HCT116 (cell line): ENCODE results near the gene CTXN3. TPM values are rescaled to one million over a fixed set of nuclear protein-coding genes. Genes with fewer than 3 reads are reported as not detected.

Source experiments
- ATAC-seq: fragments of 200-7000 bp; cut with Tn5 transposase; 2 replicates; pipeline ENCODE4 v1.9.1; 2020; ENCODE audit warnings: mild to moderate bottlenecking, moderate library complexity
- BruUV-seq: library from RNA; stranded (reverse); fragments of 400-500 nt; replicated peaks from 2 replicates; lab custom pipeline; 2021; lab: Mats Ljungman, UMichigan
- CTCF ChIA-PET: fragments of 300-600 bp; sonication (Branson Sonifier 250); formaldehyde crosslinking; loops from one replicate; lab custom pipeline; 2021; ENCODE audit warnings: antibody characterized with exemption; lab: Charles Lee
- POLR2A ChIA-PET: fragments of 300-600, 350-600 bp; sonication (Branson Sonifier 250); formaldehyde crosslinking; loops from one replicate; lab custom pipeline; 2021; ENCODE audit warnings: antibody characterized with exemption; lab: Charles Lee
- RAD21 ChIA-PET, 2 experiments: fragments of 300-600 bp; sonication (Branson Sonifier 250); formaldehyde crosslinking; loops; one replicate each; lab custom pipeline; 2023; ENCODE audit warnings: low total read pairs in 2 of 2; ENCODE audit not compliant: uncharacterized antibody in 2 of 2, unreplicated experiment in 2 of 2, low non-redundant PET in 1 of 2; lab: Charles Lee
- DNase-seq: peaks from one replicate; pipeline ENCODE4 v3.0.0-alpha.2; 2010; ENCODE audit warnings: low read depth, low spot score
- H2AFZ ChIP-seq: fragments of 200-600 bp; shearing (Covaris generic), sonication (generic); 2 replicates; pipeline ENCODE4 v1.6.1; 2017; ENCODE audit warnings: low read depth, mixed run types, mixed read lengths, antibody characterized with exemption, low read length; ENCODE audit not compliant: poor library complexity, severe bottlenecking
- H3K27ac ChIP-seq: 2 replicates; pipeline ENCODE4 v1.5.1; 2012; ENCODE audit warnings: low read depth, low read length
- H3K27me3 ChIP-seq: fragments of 200-600 bp; sonication (generic); 2 replicates; pipeline ENCODE4 v1.6.1; 2016; ENCODE audit warnings: mixed run types, low read length, mixed read lengths; ENCODE audit not compliant: insufficient read depth
- H3K36me3 ChIP-seq, 2 experiments: fragments of 200-500 bp in 1 of 2; fragments of 200-600 bp in 1 of 2; sonication (Bioruptor generic) in 1 of 2; sonication (generic) in 1 of 2; 2 replicates each; pipeline versions ENCODE4 v1.5.1 to v1.6.1; 2014 to 2016; ENCODE audit warnings: low read length in 2 of 2, inconsistent platforms in 1 of 2, mixed read lengths in 1 of 2, mixed run types in 1 of 2; ENCODE audit not compliant: insufficient read depth in 2 of 2, control insufficient read depth in 1 of 2
- H3K4me1 ChIP-seq, 2 experiments: fragments of 200-600 bp in 1 of 2; sonication (generic) in 1 of 2; 2 replicates each; pipeline versions ENCODE4 v1.5.1 to v1.6.1; 2012 to 2017; ENCODE audit warnings: low read length in 2 of 2, inconsistent platforms in 1 of 2, mild to moderate bottlenecking in 1 of 2, mixed read lengths in 1 of 2, mixed run types in 1 of 2, moderate library complexity in 1 of 2; ENCODE audit not compliant: insufficient read depth in 2 of 2, control insufficient read depth in 1 of 2
- H3K4me2 ChIP-seq: fragments of 200-600 bp; sonication (generic); 2 replicates; pipeline ENCODE4 v1.6.1; 2017; ENCODE audit warnings: mixed run types, low read length, mixed read lengths
- H3K4me3 ChIP-seq, 2 experiments: fragments of 200-600 bp in 1 of 2; sonication (generic) in 1 of 2; replicated peaks in 1 of 2; 2 replicates each; pipeline ENCODE4 v1.5.1; 2011 to 2016; ENCODE audit warnings: low read length in 2 of 2, control low read depth in 1 of 2, low read depth in 1 of 2, mild to moderate bottlenecking in 1 of 2, mixed read lengths in 1 of 2, mixed run types in 1 of 2
- H3K79me2 ChIP-seq: fragments of 200-600 bp; sonication (generic); 2 replicates; pipeline ENCODE4 v1.6.1; 2017; ENCODE audit warnings: mild to moderate bottlenecking, mixed run types, low read length, moderate library complexity, mixed read lengths; ENCODE audit not compliant: insufficient read depth
- H3K9ac ChIP-seq: fragments of 200-600 bp; sonication (generic); 2 replicates; pipeline ENCODE4 v1.6.1; 2016; ENCODE audit warnings: low read length, mixed read lengths
- H3K9me2 ChIP-seq: fragments of 200-600 bp; sonication (generic), shearing (Covaris generic); 2 replicates; pipeline ENCODE4 v1.6.1; 2017; ENCODE audit warnings: mixed run types, mild to moderate bottlenecking, moderate library complexity; ENCODE audit not compliant: insufficient read depth
- H3K9me3 ChIP-seq, 2 experiments: fragments of 200-500 bp in 1 of 2; fragments of 200-600 bp in 1 of 2; sonication (Bioruptor generic) in 1 of 2; sonication (generic) in 1 of 2; 2 replicates each; pipeline ENCODE4 v1.6.1; 2014 to 2017; ENCODE audit warnings: low read length in 2 of 2, mixed read lengths in 2 of 2, inconsistent platforms in 1 of 2, low read depth in 1 of 2, mild to moderate bottlenecking in 1 of 2, mixed run types in 1 of 2, moderate library complexity in 1 of 2; ENCODE audit not compliant: control insufficient read depth in 1 of 2, insufficient read depth in 1 of 2
- H4K20me1 ChIP-seq: fragments of 200-600 bp; sonication (generic), shearing (Covaris generic); 2 replicates; pipeline ENCODE4 v1.6.1; 2017; ENCODE audit warnings: mixed run types, mild to moderate bottlenecking, moderate library complexity; ENCODE audit not compliant: insufficient read depth
- ATF3 ChIP-seq: IDR thresholded peaks from 2 replicates; pipeline ENCODE4 v1.6.1; 2012
- CEBPB ChIP-seq: IDR thresholded peaks from 2 replicates; pipeline ENCODE4 v1.6.1; 2012; ENCODE audit warnings: low read depth
- EGR1 ChIP-seq: IDR thresholded peaks from 2 replicates; pipeline ENCODE4 v1.6.1; 2012; ENCODE audit warnings: low read depth
- EZH2 ChIP-seq: fragments of 200-600 bp; sonication (generic); IDR thresholded peaks from 2 replicates; pipeline ENCODE4 v1.6.1; 2017; ENCODE audit warnings: antibody characterized with exemption, mixed run types
- EZH2phosphoT487 ChIP-seq: fragments of 200-600 bp; IDR thresholded peaks from 2 replicates; pipeline ENCODE4 v1.6.1; 2018; ENCODE audit warnings: antibody characterized with exemption, borderline replicate concordance
- FOSL1 ChIP-seq: IDR thresholded peaks from 2 replicates; pipeline ENCODE4 v1.6.1; 2012; ENCODE audit warnings: low read depth
- JUND ChIP-seq: IDR thresholded peaks from 2 replicates; pipeline ENCODE4 v1.6.1; 2012
- RAD21 ChIP-seq: IDR thresholded peaks from 2 replicates; pipeline ENCODE4 v1.6.1; 2012; ENCODE audit warnings: low read depth, mild to moderate bottlenecking
- SIN3A ChIP-seq: IDR thresholded peaks from 2 replicates; pipeline ENCODE4 v1.6.1; 2012; ENCODE audit warnings: low read depth
- SP1 ChIP-seq: IDR thresholded peaks from 2 replicates; pipeline ENCODE4 v1.6.1; 2012; ENCODE audit warnings: low read depth
- TCF7L2 ChIP-seq: IDR thresholded peaks from 2 replicates; pipeline ENCODE4 v1.7.0; 2011; ENCODE audit warnings: borderline replicate concordance, inconsistent platforms; ENCODE audit not compliant: insufficient read depth, insufficient read length; ENCODE audit errors: extremely low read depth
- YY1 ChIP-seq: IDR thresholded peaks from 2 replicates; pipeline ENCODE4 v1.6.1; 2011; ENCODE audit warnings: low read length, low read depth, moderate library complexity, mild to moderate bottlenecking; ENCODE audit not compliant: insufficient replicate concordance; ENCODE audit errors: extremely low read depth
- ZFX ChIP-seq: fragments of 450-650 bp; IDR thresholded peaks from 2 replicates; pipeline ENCODE4 v1.6.1; 2017
- ZNF274 ChIP-seq: fragments of 200-500 bp; sonication (Bioruptor generic); IDR thresholded peaks from 2 replicates; pipeline ENCODE4 v1.6.1; 2014; ENCODE audit warnings: mild to moderate bottlenecking, low read depth, low read length, inconsistent platforms
- intact Hi-C: fragments of 100-400 bp; cut with micrococcal nuclease; formaldehyde crosslinking; loops from 2 replicates; pipeline ENCODE4 v1.10.0; 2022
- total RNA-seq: library from RNA; stranded (reverse); gene quantifications from one replicate; pipeline ENCODE4 v1.2.1, GENCODE V29; 2021; ENCODE audit not compliant: unreplicated experiment
- TF ChIP-seq, protein P1 (sequence below): IDR thresholded peaks from 2 replicates; pipeline ENCODE4 v1.6.1; 2012; ENCODE audit warnings: low read depth

Gene CTXN3
- total RNA-seq, 1 experiment from 2014 or later, result not detected

DNA sequence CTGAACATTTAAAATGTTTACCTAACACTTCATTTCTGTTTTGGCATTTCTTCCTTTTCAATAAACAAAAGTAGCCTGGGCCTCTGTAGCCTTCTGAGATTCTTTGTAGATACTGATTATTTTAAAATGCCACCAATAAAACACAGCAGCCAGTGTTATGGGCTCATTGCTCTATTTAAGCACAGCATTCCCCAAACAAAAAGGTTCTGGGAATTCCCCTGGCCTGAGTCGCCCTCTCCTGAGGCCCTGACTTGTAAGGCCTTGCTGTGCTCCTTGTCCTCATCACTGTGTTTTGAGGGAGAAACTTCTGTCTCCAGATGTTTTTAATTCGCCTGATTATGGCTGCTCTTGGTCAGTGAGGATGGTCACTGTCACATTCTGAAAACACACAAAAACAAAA is 33.0 kb upstream of the CTXN3 start:
- Histone ChIP-seq H3K27me3 (no peaks in the 10 kb centered on the region), H2AFZ (no peak overlapping the region), H3K4me3 (no peak overlapping the region), H3K79me2 (no peaks in the 10 kb centered on the region), H4K20me1 (no peaks in the 10 kb centered on the region), H3K9ac (no peak overlapping the region), H3K36me3 (no peaks in the 10 kb centered on the region), H3K27ac (no peak overlapping the region), H3K9me2 (no peaks in the 10 kb centered on the region), H3K9me3 (no peaks in the 10 kb centered on the region), H3K4me2 (no peak overlapping the region), H3K4me1 (no peaks in the 10 kb centered on the region)
- no TSS peak for BruUV-seq
- intact Hi-C loops, result no loop called here
- ChIA-PET POLR2A (no interaction called here), CTCF (no interaction called here), RAD21 (no interaction called here)
- ATAC-seq (no peak), DNase-seq (no peak)
- TF ChIP-seq SP1, result no peak
- TF ChIP-seq ATF3, result no peak
- no peak for TF ChIP-seq EGR1
- no peak for TF ChIP-seq YY1
- no peak for TF ChIP-seq TCF7L2
- TF ChIP-seq JUND, result no peak
- no peak for TF ChIP-seq ZFX
- TF ChIP-seq ZNF274, result no peak
- no peak for TF ChIP-seq CEBPB
- TF ChIP-seq, protein P1, sequence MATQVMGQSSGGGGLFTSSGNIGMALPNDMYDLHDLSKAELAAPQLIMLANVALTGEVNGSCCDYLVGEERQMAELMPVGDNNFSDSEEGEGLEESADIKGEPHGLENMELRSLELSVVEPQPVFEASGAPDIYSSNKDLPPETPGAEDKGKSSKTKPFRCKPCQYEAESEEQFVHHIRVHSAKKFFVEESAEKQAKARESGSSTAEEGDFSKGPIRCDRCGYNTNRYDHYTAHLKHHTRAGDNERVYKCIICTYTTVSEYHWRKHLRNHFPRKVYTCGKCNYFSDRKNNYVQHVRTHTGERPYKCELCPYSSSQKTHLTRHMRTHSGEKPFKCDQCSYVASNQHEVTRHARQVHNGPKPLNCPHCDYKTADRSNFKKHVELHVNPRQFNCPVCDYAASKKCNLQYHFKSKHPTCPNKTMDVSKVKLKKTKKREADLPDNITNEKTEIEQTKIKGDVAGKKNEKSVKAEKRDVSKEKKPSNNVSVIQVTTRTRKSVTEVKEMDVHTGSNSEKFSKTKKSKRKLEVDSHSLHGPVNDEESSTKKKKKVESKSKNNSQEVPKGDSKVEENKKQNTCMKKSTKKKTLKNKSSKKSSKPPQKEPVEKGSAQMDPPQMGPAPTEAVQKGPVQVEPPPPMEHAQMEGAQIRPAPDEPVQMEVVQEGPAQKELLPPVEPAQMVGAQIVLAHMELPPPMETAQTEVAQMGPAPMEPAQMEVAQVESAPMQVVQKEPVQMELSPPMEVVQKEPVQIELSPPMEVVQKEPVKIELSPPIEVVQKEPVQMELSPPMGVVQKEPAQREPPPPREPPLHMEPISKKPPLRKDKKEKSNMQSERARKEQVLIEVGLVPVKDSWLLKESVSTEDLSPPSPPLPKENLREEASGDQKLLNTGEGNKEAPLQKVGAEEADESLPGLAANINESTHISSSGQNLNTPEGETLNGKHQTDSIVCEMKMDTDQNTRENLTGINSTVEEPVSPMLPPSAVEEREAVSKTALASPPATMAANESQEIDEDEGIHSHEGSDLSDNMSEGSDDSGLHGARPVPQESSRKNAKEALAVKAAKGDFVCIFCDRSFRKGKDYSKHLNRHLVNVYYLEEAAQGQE, result no peak
- TF ChIP-seq SIN3A, result no peak
- no peak for TF ChIP-seq RAD21
- TF ChIP-seq FOSL1, result no peak
- TF ChIP-seq EZH2, result no peak
- no peak for TF ChIP-seq EZH2phosphoT487
